Kidney glomerular epithelial cell (primary cell): ENCODE data around the gene LYST.
"Not testable (repeated sequence)": the region's sequence is repeated elsewhere in the genome, so short reads cannot be mapped to it uniquely, and the experiment has no call there.

Source experiments
- DNase-seq: peaks from one replicate; lab custom pipeline; 2025; lab: John Stamatoyannopoulos, UW

Gene LYST

DNA sequence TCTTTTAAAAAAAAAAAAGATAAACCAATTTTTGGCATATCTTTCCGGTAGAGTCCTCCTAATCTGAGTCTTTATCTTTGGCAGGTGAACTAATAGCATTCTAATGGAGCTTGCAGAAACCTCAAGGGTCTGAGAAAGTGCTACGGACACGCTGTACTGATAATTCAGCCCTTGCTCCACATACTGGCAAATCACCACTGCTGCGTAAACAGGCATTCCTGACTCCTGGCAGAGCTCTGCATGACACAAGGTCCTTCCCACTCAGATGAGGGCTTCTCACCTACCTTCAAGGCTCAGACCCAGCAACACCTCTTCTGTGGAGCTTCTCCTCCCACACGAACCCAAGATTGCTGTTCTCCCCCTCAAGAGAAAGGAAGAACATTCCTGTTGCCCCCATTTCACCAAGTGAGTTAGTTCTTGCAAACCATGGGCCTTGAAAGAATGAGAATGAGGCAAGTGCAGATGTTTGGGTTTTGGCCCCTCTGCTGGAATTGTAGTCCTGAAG, 48.0 kb downstream of the LYST start:
- DNase-seq = no peak

DNA sequence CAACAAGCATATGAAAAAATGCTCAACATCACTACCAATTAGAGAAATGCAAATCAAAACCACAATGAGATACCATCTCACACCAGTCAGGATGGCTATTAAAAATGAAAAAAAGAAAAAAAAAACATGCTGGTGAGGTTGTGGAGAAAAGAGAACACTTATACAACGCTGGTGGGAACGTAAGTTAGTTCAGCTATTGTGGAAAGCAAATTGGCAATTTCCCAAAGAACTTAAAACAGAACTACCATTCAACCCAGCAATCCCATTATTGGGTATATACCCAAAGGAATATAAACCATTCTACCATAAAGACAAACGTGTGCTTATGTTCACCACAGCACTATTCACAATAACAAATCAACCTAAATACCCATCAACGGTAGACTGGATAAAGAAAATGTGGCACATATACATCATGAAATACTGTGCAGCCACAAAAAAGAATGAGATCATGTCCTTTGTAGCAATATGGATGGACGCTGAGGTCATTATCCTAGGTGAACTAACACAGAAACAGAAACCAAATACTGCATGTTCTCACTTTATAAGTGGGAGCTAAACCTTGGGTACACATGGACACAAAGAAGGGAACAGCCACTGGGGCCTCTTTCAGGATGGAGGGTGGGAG, 49.5 kb downstream of the LYST start:
- no peak for DNase-seq

DNA sequence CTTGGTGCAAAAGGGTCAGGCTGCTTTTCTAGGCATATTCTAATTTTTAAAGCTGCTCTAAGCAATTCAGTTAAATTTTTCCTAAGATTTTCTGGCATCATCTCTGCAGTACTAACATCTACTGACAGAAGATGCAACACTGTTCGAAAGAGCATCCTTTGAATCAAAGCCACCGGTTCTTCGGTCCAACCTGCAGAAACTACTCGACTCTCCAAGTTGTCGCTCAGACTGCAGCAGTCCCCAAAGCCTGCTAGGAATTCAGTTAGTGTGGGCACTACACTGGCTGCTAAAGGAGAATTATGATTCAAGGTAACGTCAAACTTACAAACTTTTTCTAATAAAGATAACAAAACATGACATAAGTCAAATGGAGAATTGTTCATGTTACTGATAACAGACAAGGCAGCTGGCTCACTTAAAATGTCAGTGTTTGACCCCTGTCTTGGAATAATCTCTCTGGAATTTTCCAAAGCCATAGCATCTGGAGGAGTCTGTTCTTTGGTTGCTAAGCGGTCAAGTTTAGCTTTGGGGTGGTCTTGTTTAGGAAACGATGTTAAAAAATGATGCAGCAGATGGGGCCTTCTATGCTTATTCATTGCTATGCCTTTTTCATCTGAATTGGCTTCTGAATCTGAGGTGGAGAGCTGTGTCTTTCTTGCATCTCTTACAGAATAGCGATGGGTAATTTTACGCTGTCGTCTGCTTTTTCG, 56.9 kb downstream of the LYST start:
- no peak for DNase-seq

DNA sequence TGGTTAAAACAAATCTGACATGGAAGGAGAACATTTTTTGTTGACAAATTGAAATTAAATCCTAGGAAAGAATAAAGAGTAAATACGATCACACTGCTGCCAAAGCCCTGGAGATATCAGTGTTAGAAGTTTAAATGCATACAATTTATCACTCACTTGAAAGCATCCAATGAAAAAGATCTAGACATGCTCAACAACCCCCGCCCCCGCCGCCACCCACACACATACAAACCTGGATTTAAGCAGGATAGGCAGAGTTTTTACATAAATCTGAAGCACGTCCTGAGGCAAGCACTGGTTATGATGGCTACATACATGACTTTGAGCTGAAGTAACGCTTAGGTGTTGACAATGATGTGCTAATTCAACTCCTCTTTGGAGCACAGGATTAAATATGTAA, 58.5 kb downstream of the LYST start:
- DNase-seq = no peak

DNA sequence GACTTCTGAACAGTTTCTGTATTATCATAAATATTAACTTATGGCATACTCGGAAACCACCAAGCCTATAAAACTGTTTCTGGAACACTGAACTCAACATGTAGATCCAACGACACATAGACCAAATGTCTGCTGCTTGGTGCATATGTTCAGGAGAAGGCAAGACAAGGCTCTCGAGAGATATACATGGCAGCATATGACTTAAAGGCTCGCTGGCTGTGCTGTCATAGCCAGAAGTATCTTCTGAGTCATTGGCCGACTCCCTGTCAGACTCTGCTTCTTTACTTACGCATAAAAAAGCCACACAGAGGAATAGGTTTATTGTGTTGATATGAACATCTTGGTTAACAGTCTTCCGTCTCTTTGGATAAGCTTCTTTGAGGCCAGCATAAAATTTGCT, 60.6 kb downstream of the LYST start:
- no peak for DNase-seq

DNA sequence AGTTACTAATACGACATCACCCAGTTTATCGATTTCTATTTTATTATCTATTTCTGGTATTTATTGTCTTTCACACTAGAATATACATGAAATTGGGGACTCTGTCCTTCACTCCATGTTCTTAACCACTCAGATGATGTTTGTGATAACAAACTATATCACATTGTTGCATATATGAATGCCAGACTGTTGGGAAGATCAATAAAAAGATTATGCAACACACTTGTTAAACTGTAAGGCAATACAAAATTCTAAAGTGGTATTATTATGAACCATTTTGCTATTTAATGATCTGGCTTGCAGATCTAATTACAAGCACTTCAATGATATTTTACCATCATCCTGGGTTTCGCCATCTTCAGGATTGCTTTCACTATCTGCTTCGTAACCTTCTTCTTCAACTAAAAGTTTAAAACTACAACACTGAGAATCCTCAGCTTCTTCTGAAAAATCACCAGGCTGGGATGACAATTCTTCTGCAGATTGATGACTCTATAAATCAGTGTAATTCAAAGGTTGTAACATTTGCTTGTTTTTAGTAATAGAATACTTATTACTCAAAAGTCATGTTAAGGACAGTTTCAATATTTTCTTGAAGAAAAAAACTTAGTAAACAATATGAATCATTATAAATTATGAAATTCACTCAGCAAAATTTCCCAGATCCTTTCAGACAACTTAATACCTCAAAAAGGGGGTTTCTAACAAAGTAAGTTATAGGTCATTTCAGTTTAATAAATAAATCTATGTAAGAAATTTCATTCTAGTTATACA, 63.9 kb downstream of the LYST start:
- DNase-seq = no peak

DNA sequence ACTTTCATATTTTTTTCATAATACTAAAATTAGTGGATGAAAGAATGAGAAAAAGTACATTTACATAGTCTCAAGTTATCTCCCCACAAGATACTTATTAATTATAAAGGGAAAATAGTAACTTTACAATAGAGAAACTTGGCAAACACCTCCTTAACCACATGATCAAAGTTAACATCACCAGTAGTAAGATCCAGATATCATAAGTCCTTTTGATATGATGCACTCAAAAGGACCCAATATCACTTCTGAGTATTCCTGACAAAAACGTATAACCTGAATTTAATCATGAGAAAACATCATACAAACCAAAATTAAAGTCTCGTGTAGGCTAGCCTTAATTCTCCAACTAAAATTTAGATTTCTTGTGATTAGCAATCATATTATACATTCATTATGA, 67.4 kb downstream of the LYST start:
- DNase-seq = no peak

DNA sequence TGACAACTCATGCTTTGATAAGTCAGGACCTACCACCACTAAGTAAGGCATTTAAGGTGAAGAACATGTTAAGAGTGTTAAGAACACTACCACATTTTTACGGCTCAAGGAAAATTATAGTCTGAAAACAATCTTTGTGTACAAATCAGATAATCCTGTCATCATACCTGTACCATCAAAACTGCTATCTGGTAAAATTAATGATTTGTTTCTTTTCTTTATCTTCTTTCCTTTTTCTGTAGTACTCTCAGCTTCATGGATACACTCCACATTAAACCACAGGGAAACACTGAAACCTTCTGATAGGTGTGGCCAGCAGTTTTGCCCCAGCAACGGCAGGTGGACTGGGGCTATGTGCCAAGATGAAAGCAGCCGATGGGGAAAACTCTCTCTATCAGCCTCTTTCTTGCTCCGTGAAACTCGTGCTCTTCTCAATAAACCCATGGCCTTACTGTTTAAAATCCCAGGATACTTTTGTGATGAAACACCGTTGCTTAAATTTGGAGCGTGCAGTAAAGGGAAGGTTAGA, 75.1 kb downstream of the LYST start:
- no peak for DNase-seq

DNA sequence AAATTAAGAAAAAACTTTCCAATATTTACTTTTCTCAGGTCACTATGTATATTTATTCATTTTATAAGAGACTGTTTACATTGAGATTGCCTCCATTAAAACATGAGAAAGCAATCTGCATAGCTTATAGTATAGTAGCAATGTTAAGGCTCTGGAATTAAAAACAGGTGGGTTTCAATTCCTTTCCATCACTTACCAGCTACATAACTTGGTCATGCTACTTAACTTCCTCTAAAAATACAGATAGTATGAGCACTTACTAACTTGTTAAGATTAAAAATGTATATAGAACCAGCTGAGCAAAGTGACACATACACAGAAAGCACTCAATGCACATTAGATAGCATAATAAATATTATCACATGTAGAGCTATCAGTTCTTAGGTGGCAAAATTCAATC, 76.6 kb downstream of the LYST start:
- no peak for DNase-seq

DNA sequence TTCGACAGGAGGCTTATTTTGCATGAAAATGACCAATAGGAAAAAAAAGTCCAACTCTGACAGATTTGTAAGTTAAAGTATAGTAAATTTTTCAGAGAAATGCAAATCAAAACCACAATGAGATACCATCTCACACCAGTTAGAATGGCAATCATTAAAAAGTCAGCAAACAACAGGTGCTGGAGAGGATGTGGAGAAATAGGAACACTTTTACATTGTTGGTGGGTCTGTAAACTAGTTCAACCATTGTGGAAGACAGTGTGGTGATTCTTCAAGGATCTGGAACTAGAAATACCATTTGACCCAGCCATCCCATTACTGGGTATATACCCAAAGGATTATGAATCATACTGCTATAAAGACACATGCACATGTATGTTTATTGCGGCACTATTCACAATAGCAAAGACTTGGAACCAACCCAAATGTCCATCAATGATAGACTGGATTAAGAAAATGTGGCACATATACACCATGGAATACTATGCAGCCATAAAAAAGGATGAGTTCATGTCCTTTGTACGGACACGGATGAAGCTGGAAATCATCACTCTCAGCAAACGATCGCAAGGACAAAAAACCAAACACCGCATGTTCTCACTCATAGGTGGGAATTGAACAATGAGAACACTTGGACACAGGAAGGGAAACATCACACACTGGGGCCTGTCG, 80.3 kb downstream of the LYST start:
- not testable (repeated sequence) for DNase-seq

DNA sequence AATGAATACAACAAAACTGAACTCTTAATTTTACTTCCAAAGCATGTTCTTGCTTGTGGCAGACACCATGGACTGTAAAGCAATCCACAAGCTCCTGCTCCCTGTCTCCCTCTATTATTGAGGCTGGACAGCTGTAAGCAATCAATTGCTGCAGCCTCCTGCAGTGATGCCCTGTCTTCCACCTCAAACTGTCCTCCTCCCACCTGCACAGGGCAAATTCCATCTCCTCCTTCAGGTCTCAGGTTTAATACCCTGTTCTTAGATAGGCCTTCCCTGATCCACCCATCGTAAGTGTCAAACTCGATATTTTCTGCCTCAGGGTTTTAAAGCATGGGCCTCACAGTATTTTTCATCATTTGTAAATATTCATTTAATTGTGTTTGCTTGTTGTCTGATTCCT, 81.8 kb downstream of the LYST start:
- no peak for DNase-seq

DNA sequence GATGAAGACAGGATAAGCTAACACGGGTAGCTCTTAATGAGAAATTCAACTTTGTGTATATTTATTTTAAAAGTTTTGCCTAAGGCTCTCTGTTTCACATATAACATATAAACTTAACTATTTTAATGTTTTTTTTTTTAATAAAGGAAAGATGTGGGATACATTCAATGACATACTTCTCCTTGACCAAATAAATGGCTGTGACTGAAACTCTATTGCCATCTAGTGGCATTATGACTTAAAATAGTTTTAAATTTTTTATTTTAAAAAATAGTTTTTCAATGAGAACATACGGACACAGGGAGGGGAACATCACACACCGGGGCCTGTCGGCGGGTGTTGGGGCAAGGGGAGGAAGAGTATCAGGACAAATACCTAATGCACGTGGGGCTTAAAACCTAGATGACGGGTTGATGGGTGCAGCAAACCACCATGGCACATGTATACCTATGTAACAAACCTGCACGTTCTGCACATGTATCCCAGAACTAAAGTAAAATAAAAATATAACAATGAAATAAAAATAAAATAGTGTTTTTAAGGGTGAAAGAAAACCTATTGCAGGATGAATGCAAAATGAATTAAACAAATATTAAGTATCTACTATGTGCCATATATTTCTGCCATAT, 83.4 kb downstream of the LYST start:
- peak; percentile 68 for DNase-seq

DNA sequence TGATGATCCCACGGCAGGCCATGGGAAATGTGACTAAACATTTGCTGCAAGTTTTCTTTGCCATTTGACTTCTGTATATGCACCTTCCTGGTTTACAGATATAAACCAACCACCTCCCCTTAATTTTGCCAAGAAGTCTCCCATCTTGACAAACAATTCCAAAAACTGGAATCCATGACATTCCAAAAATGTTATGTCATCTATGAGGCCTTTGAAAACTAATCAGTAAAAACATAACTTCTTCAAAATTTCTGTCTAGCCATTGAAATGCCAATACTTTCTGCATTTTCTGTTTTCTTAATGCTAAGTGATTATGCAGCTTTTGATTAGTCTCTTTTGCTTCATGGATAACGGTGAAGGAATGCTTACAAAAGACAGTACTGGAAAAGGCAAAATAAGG, 84.1 kb downstream of the LYST start:
- no peak for DNase-seq

DNA sequence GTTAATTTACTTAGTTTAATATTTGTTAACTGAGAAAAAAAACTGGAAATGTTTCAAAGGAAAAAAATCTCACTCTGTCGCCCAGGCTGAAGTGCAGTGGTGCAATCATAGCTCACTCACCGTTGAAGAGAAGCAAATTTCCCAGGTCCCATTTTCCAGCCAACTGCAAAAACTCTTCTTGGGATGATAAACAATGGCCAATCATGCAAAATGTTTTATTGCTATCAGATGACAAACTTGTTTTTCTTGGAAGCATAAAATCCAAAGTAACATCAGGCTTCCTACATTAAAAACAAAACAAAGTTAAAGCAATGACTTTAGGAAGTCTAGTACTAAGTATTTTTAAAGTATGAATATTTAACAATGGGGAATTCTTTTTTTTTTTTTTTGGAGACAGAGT, 84.9 kb downstream of the LYST start:
- peak; percentile 31 for DNase-seq

DNA sequence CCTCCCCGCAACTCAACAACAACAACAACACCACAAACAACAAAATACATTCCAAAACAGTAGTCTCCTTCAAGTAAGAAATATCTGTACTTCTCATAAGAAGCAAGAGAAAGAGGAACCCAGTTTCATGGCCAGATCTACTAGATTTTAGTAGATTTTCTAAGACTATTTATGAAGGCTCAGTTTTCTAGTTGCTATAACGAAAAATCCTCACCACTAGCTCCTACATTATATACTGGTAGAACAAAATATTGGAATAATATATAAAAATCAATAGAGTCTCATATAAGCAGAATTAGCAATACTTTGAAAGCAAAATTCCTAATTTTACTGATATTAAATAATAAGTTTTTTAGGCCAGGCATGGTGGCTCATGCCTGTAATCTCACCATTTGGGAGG, 86.9 kb downstream of the LYST start:
- DNase-seq = no peak

DNA sequence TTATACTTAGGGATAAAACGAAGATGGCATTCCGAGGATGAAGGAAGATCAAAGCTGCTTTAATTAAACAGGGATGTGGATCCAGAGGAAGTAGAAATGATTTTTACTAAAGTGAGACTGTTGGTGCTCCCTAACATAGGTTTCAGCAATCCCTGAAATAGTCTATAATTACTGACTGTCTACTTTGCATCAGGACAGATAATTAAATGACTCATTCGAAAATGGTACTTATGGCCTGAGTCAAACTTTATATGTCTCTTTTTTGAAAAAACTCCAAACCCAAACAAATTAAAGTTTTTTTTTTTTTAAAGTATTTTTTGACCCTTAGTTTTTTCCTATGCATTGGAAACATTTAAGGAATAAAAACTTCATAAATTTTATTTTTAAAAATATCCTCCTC, 90.3 kb downstream of the LYST start:
- no peak for DNase-seq

DNA sequence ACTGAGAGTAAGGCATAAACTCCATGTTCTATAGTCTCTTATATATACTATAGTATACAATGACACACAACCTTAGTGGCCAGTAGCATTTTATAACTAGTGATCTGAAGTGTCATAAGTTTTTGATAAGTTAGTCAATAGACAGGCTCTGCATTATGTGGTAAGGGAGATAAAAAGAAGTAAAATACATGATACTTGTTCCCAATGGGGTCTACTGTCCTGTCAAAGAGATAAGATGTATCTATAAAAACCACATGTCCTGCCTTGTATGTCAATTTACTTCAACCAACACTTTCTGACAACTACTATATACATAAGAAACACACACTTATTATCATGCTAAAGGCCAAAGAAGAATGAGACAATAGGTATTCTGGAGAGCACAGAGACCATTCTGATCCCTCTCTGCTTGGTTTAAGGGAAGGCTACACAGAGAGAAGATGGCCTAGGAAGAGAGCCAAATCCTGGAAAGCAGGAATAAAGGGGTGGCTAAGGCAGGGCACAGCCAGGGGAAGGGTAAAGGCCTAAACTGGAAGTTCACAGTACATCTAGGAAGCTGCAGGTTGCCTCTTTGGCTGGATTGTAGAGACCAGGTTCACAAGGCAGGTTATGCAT, 91.4 kb downstream of the LYST start:
- DNase-seq = no peak

DNA sequence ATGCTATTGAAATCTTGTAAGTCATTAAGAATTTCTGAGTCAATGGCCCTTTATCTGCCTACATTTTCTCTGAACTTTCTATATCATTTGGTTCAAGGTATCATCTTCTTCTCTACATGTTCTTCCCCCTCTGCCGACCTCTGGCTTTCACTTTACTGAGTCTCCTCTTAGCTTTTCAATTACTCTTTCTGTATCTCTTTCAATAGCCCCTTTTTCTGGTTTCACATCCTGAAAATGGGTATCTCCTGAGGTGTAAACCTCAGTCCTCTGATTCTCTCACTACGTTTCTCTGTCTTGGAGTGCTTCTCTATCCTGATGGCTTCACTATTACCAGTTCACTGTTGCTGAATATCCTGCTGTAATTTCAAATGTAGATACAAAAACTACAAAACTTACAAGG, 98.9 kb downstream of the LYST start:
- DNase-seq = no peak

DNA sequence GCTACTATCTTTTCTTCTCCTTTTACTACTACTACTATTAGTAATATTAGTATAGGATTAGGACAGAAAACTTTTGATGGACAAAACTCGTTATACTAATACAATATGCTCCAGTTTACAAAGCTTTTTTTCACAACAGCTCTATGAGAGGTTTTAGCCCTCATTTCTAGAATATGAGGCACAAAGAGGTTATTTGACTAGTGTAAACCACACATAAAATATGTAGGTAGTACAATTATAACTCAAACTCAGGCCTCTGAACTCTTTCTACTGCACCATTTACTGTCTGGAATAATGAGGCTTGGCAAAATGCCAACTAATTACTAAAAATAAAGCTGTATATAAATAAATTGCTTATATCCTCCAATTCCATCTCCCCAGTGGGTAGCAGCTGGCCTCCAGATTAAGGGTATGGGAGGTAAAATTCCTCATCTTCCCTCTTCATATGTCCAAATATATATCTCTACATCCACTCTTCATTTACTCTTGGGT, 99.9 kb downstream of the LYST start:
- DNase-seq = no peak

DNA sequence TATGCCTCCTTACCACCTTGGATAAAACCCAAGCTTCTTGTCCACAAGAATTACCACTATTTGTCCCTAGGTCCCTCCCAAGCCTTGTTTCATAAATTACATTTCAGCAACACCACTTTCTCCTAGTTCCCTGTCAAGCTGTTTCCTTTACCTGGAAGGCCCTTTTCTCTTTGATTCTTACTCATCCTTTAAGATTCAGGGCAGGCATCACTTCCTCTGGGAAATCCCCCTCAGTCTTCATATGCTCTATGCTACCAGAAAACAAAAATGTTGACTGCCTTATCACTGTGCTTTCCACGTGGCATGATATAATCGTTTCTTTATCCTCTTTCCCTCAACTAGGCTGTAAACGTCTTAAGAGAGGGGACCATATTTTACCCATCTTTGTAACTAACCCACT, 102.7 kb downstream of the LYST start:
- DNase-seq = no peak

DNA sequence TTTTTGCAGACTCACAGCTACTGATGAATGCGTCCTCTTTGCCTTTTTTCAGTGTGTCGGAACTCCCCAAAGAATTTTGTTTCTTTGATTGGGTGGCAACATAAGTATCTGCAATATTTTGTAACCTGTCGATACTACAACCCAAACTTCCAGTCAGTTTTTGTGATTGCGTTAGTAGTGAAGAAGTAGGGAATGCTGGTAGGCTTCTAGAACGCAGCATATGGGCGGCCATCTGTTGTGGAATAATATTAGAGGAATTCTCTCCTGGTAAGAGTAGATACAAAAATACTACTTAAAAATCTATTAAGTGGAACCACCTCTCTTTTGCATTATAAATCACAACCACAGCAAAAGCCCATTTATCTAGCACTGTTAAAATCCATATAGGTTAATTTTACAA, 107.4 kb downstream of the LYST start:
- no peak for DNase-seq
